HG02852 (cell line): Measurements from ENCODE around the gene HDDC2.

Source experiments
- ATAC-seq: cut with Tn5 transposase; IDR thresholded peaks from one replicate; pipeline ENCODE4 v1.9.1; 2021; ENCODE audit warnings: mild to moderate bottlenecking, moderate library complexity; ENCODE audit not compliant: unreplicated experiment

The HDDC2 gene

GRCh38 chr6:125245109-125245508, 56.7 kb downstream of the HDDC2 start:
- no peak for ATAC-seq

GRCh38 chr6:125237764-125238163, 64.0 kb downstream of the HDDC2 start:
- no peak for ATAC-seq

DNA sequence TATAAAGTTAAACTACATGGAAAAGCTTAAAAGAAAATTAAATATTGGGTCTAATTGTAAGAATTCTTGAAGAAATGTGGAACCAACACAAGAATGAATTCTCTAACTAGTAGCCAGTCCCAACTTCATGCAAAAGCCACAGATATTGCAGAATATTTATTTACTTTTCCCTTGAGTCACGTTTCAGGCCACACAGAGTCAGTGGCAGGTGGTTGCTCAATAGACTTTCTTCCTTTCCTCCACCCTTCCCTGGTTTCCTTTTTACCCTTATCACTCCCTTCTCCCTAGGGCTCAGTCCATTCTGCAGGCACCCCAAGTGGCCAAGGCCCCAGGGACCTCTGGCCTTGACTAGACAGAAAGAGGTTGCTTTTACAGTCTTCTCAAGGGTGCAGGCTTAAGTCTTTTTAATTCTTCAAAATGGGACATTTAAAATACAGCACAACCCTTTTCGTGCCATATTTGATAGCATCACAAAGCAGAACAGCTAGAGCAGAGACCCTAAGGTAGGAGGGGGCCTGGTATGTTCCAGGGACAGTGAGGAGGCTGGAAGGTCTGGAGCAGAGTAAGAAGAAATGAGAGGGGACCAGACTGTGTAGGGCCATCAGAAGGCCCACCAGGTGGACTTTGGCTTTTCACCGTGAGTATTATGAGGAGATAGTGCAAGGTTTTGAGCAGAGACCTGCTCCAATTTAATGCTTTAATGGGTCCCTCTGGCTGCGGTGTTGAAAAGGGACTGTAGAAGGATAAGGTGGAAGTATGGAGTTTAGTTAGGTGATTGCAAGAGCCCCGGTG, 65.0 kb downstream of the HDDC2 start:
- no peak for ATAC-seq

DNA sequence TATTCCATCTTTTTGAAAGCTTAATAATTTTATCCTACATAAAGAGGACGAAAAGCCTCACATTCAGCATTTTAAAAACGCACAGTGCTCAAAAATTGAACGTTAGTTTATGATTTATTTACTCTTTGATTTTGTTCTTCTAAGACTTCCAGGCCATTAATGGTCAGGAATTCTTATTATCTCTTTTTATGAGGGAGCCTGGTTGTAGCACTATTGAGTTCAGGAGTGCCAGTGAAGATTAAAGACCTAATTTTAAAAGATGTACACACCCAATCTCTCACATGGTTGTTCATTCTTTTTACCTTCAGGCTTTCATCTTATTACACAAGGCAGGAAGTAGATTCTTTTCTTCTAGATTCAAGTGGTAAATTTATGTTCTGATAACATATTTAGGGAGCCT, 68.6 kb downstream of the HDDC2 start:
- no peak for ATAC-seq

GRCh38 chr6:125232466-125232865, 69.3 kb downstream of the HDDC2 start:
- ATAC-seq, result no peak

DNA sequence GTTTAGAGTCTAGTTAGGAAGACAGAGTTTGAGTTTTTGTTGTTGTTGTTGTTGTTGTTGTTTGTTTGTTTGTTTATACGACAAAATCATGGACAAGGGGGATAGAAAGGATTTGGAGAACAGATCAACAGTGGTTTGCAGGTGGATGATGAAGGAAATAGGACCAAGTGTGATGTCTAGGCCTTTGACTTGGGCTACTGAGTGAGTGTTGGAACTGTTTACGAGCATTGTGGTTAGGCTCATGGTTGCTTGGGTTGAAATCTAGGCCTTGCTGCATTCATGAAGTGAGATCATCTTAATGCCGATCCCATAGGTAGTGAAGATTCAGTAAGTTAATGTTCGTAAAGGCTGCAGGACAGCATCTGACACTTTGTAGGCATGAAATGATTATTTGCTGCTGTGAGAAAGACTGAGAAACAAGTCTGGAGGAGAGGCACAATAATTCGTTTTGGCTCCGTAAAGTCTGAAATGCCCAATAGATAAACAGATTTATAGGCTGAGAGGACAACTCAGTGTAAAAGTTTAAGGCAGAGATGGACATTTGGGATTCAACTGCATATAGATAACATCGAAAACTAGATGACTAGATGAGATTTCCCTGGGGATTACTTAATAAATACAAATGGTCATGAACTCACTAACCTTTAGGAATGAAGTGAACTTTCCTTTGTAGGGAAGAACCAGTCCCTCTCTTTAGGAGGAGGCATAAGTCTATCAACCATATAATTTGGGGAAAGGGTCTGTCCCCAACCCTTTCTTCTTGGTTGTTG, 70.0 kb downstream of the HDDC2 start:
- no peak for ATAC-seq

DNA sequence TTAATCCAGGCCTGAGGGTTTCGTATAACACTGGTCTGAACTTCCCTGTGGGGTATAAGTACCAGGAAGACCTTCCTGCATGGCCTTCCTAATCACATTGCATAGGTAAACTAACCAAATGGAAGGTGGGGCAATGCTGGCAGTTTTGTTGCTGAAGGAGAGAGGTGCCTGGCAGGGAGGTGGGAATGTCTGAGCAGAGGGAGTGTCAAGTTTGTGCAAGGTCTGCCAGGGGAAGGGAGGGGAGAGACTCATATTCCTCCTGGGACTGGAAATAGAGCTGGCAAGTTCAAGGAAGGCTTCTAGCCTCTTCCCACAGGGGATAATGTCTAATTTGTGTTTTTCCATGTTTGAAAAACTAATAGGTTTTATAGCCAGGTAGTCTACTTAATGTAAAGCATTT, 70.6 kb downstream of the HDDC2 start:
- no peak for ATAC-seq

DNA sequence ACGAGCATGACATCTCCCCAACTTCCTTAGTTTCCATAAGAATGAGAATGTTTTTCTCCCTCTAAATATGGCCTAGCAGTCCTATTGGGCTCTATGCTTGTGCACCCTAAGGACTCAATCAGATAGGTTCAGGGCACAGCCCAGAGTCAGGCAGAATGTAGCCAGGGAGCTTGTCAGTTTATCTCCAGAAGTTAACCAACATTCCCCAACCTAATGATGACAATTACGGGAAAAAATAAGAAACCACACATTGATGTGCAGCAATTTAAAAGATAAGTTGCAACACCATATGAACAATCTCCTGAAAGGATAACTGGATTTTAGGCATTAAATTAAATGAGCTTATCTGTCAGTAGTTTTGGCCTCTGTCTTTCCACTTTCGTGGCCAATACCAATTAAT, 71.1 kb downstream of the HDDC2 start:
- ATAC-seq, result no peak

DNA sequence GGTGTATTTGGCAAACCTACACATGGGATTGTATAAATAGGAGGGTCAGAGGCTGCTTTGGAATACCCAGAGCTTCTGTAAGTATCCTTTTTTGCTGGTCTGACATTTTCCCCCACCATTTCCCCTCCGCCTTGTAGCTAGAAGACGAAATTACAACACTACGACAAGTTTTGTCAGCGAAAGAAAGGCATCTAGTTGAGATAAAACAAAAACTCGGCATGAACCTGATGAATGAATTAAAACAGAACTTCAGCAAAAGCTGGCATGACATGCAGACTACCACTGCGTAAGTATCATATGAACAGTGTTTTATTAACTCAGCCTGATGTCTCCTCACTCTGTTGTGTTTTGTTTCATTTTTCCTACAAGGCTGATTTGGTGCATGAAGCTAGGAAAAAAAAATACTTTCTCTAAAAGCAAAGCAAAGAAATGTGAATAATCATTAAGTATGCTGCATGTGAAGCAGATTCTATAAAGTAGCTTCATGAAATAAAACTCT, 72.7 kb downstream of the HDDC2 start:
- no peak for ATAC-seq

DNA sequence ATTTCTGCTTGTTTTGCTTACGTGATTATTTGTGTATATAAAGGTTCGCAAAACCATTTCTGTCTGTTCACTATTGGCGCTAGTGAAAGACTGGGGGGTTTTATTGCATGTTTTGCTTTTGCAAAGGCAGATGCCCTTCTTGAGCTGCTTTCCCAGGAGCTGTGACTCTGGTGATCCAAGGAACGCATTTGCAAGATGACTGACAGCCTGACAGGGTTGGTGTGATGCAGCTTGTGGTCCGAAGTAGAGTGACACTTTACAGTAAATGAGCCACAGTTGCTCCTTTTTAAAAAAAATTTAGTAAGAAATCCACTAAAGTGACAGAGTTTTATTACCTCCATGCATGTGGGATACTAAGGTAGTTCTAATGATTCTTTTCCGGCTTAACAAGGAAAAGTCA, 74.5 kb downstream of the HDDC2 start:
- no peak for ATAC-seq
